HG03196 (cell line): ENCODE results near the gene RIN3.
A peak's percentile ranks its signal among the peaks of the same experiment; 100 is the strongest.

Experiments used
- ATAC-seq: cut with Tn5 transposase; IDR thresholded peaks from one replicate; pipeline ENCODE4 v1.9.1; 2021; ENCODE audit not compliant: unreplicated experiment

Gene RIN3

DNA sequence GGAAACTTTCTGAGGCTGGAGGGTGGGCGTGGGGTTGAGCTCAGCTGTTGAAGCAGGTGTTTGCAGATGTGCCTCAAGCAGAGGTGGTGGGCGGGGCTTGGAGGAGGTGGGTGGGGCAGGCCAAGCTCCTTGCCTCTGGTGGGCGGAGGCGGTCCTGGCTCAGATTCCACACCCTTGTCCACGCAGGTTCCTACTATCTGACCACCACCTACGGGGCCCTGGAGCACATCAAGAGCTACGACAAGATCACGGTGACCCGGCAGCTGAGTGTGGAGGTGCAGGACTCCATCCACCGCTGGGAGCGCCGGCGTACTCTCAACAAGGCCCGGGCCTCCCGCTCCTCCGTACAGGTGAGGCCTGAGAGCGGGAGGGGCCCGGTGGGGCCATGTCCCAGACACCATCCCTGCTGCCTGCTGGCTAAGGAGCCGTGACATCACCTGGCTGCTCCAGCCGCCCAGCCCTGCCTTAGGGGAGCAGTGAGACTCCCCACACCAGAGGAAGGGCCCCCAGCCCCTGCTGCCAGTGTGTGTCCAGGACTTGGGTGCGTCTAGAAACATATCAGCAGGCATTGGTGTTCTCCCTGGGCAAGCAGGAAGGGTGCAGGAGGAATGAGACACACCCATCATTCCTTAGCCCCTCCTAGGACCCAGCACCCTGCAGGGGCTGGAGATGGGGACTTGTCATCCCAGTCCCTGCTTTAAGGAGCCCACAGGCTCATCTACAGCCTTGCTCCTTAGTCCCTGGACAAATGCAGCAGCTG, 171.4 kb downstream of the RIN3 start:
- no peak for ATAC-seq

DNA sequence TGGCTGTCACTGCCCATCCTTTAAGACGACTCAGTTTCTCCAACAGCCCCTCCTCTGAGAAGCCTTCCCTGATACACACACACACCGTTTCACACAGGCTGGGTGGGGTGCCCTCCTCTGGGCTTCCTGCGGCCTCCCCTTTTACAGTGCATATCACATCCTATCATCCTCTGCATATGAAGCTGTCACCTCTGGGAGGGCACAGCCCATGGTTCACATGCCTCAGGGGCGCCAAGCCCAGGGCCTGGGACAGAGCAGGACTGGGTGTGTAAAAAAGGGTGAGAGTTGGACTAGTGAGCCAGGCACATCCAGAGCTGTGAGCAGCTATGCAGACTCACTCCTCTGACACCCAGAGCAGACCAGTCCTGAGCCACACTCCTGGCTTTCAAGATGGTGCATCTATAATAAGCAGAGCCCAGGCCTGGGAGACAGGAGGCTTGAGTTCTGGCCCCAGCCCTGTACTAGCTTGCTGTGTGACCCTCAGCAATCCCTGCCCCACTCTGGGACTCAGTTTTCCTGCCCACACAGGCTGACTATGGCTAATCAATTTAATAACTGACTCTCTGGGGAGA, 172.3 kb downstream of the RIN3 start:
- ATAC-seq, result no peak

DNA sequence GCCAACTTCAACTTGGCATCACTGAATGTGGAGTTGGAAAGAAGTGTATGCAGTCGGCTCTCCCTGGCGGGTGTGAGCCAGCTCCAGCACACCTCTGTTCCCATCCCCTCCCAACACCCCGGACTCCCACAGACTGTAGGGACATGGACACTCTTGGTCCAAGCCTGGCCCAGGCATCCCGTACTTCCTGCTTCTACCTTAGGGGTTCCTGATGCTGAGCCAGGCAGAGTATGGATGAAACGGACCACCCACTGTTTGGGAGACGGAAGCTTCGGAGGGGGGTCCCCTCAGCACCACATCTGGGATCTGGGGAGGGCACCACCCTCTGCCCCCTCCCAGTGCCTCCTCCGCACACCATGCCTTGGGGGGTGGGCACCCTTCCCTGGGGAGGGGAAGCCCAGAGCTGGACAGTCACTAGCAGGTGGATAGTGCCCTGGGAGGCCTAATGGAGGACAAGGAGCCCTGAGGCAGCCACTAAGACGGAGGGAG, 172.9 kb downstream of the RIN3 start:
- no peak for ATAC-seq

DNA sequence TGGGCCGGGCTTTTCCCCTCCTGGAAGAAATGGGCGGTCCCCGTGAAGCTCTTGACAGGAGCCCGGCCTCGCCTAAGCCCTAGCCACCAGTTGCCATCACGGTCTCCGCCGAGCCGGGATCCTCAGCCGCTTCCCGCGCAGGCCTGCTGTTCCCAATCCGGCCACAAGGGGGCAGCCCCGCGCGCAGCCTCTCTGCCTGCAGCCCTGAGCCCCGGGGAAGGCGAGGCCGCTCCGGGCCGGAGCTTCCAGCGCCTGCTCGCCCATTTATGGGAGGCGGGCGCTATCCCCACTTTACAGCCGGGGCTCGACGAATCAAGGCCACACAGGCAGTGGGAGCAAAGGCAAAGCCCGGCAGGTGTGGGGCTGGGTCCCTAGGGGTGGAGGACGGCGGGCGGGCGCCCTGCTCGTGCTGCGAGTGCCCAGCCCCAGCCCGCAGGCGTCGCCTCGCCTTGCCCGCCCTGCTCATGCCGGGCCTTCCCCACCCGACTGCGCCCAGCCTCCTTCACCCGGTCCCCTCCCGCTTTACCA, 173.4 kb downstream of the RIN3 start:
- no peak for ATAC-seq

DNA sequence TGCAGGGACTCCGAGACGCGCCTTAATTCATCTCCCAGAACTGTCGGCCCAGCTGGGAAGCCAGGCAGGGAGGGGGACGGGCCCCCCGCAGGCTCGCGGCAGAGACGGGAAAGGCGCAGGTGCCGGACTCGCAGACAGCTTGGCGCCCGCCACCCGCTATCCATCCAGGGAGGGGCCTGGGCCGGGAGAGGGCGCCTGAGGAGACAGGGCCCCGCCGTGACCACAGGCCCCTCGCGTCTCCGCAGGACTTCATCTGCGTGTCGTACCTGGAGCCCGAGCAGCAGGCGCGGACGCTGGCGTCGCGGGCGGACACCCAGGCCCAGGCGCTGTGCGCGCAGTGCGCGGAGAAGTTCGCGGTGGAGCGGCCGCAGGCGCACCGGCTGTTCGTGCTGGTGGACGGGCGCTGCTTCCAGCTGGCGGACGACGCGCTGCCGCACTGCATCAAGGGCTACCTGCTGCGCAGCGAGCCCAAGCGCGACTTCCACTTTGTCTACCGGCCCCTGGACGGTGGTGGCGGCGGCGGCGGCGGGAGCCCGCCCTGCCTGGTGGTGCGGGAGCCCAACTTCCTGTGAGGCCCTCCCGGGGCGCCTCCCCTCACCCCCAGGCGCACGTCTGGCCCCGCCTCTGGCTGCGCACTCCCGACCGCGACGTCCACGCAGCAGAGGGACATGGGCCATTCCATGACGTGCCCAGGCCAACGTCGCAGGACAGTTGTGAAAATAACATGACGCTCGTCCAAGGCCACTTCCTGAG, 174.3 kb downstream of the RIN3 start:
- no peak for ATAC-seq

DNA sequence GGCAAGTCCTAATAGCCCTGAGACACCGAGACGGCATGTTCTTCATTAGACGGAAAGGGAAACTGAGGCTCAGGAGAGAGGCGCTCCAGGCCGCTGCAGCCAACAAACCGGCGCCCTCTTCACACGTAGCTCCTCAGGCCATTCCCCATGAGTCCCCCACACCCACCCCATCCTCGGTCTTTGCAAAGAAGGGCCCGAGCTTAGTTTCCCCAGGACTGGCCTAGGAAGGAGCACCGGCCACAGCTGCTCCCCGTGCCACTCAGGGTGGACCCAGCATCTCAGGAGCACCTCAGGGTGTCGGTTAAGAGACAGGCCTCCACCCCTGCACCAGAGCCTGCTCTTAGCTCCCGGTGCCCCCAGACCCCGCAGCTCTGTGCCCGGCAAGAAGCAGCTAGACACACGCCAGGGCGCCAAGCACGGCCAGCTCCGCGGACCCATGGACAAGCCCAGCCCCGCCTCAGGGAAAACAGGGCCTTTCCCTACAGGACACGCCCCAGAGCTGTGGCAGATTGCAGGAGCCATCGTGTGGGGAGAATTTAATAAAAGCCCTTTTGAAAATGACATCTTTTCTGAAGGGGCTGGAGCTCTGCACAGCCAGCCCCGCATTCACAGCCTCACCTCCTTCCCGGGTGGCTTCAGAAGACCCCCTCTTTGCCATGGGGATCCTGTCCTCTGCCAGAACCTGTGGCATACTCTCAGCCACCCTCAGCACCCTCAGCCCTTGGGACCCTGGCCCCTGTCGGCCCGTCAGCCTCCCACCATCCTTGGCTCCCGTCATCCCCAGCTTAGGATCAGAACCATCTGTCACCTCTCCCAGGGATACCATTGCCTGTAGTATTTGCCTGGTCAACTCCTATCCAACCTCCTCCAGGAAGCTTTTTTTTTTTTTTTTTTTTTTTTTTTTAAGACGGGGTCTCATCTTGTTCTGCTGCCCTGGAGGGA, 175.1 kb downstream of the RIN3 start:
- ATAC-seq, result no peak

DNA sequence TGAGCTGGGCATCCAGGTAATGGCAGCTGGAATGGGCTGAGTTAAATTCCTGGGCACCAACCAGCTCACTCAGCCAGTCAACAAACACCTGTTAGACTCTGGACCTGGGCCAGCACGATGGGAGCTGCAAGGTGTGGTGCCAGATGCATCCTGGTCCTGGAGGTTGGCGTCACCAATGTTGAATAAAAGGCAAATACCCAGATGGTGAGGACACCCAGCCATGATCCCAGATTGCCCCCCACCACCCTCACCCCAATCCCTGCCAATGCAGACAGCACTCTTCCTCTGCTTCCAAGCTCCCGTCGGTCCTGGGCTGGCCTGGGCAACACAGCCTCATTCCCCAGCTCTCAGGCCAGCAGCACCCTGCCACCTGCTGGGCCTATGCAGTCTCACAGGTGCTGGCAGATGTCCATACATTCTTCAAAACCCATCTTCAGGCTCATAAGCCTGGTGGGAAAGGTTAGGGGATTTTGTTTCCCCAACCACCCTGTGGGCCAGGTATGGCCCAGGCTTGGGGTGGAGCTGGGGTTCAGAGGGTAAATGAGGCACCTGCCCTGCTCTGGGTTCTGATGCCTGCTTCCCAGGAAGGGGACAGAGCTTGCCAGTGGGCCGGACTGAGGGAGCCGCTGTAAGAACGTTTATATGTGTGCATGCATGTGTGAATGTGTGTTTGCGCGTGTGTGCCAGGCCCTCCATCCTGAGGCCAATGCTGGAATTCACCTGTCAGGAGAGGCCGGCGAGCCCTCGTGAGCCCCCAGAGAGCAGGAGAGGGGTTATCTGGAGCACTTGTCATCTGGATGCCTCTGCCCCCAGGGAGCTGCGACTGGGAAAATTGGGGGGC, 176.8 kb downstream of the RIN3 start:
- no peak for ATAC-seq

DNA sequence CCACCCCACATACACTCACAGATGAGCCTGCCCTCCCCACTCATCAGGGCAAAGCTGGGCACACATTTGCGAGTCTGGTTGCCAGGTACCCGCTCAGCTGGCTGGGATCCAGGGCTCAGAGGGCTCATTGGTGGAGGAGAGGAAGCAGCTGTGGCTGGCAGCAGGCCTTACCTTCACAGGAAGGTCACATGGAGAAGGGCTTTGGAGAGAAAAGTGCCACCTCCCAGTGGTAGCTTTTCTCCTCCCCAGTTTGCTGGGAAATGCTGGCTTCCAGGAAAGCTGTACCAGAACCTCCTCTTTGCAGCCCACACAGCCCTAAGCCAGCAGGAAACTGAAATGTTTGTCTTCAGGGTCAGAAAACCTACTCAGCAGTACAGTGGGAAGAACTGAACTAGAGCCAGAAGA, 179.2 kb downstream of the RIN3 start:
- ATAC-seq, result no peak

DNA sequence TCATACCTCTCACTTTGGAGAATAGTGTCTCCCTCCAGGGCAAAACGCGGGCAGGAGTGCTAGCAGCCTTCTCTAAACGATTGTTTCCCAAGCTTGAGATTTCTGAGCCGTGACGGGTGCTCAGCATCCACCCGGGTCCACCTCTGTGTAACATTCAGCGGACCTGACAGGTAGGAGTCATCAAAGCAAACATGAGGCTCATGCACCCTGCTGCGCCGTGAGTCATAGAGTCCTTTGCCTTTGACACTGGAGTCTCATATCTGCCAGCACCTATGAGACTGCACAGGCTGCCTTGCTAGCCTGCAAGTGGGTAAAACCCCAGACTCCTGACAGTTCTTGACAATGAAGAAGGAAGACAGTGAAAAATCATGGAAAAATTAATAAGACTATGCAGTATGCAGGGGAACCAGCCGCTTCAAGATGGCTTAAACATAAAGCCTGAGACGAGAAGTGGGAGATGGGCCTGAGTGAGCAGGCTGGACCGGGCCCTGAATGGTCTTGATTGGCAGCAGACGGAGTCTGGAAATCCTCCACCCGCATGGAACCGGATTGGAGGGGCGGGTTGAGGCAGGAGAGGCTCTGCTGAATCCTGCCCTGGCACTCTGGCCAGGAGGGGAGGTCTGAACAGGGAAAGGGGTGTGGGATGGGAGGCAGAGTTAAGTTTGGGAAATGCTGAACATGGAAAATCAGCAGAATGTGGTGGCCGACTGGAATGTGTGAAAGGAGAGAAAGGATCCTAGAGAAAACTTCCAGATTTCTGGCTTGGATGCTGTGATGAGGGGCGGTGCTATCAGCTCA, 180.6 kb downstream of the RIN3 start:
- no peak for ATAC-seq

DNA sequence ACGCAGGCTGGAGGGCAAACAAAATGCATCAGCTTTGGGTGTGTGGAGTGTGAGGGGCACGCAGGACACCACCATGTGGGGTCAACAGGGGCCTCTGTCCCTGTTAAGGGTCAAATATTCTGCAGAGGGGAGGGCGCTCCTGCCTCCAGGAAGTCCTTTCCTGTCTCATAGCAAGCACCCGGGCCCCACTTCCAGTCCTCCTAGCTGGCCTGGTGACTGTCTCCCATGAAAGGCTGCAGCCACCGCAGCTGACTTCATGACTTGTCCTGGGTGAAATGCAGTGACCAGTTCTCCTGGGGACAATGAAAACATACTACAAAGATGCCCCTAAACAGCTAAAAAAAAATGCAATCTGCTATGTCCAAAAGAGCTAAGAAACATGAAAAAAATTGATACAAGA, 181.2 kb downstream of the RIN3 start:
- ATAC-seq, result no peak

DNA sequence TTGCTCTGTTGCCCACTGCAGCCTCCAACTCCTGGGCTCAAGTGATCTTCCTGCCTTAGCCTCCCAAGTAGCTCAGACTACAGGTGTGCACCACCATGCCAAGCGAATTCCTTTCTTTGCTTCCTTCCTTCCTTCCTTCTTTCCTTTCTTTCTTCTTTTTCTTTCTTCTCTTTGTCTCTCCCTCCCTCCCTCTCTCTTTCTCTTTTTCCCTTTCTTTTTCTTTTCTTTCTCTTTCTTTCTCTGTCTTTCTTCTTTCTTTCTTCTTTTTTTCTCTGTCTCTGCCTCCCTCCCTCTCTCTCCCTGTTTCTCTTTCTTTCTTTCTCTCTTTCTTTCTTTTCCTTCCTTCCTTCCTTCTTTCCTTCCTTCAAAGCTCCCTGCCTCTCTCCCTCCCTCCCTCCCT, 182.0 kb downstream of the RIN3 start:
- no peak for ATAC-seq

DNA sequence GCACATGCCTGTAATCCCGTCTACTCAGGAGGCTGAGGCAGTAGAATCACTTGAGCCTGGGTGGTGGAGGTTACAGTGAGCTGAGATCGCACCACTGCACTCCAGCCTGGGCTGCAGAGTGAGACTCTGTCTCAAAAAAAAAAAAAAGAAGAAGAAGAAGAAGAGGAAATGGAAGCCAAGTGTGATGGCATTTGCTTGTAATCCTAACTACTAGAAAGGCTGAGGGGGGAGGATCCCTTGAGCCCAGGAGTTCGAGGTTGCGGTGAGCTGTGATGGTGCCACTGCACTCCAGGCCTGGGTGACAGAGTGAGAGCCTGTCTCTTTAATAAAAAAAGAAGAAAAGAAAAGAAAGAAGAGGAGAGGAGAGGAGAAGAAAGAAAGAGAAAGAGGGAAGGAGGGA, 182.8 kb downstream of the RIN3 start:
- no peak for ATAC-seq

DNA sequence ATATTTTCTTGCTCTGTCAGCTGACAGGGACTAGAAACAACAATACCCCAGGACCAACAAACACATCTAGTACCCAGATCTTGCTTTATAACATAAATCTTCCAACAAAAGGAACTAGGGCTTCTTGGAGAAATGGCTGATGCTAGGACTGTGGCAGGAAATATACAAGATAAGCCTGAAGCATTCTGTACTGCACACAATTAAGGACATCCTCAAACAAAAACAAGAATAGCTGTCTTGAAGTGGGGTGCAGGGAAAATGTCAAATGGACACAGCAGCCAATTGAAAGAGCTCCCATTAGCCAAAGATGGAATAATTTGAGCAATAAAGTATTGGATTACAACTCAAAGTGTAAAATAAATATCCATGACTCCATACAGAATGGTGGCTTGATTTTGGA, 184.8 kb downstream of the RIN3 start:
- no peak for ATAC-seq

DNA sequence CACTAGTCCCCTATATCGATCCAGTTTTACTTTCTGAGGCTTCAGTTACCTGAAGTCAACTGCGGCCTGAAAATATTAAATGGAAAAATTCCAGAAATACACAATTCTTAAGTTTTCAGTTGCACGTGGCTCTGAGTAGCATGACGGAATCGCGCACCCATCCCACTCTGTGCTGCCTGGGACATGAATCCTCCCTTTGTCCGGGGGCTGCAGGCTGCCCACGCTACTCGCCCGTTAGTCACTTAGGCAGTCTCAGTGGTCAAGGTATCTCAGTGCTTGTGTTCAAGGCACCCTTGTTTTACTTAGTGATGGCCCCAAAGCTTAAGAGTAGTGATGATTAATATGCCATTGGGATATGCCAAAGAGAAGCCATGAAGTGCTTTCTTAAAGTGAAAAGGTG, 188.2 kb downstream of the RIN3 start:
- no peak for ATAC-seq

DNA sequence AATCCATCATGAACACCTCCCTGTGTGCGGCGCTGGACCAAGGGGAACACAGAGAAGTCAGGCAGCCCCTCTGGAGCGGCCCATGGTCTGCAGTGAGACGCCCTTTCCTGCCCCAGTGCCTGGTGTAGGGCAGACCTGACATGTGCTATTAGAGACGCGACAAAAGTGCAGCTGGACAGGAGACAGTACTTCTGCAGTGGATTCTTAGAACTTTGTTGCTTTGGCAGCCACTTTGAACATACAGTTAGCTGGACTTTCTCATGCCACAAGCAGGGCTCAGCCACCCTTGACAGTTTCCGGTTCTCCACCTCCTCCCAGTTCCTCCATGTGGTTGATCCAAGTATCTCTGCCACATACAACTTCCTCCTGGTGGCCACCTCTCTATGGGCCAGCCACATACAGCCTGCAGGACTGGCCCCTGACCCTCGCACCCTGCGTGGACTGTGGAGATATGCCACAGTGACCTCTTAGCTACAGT, 188.9 kb downstream of the RIN3 start:
- ATAC-seq, result no peak

DNA sequence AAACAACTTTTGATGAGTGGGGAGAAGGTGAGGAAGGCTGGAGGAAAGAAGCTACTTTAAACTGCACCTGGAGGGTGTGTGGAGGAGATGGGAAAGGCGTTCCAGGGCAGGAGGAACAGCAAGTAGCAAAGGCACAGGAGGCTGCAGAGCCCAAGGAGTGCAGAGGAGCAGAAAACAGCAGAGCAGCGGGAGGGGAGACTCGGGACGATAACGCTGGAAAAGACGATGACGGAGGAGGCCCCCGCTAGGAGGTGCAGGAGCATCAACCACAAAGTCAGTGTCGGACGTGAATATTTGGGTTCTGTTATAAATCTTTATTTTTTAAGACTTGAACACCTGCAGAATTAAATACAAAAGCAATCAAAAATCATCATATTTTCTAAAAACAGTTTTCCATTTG, 189.9 kb downstream of the RIN3 start:
- no peak for ATAC-seq

DNA sequence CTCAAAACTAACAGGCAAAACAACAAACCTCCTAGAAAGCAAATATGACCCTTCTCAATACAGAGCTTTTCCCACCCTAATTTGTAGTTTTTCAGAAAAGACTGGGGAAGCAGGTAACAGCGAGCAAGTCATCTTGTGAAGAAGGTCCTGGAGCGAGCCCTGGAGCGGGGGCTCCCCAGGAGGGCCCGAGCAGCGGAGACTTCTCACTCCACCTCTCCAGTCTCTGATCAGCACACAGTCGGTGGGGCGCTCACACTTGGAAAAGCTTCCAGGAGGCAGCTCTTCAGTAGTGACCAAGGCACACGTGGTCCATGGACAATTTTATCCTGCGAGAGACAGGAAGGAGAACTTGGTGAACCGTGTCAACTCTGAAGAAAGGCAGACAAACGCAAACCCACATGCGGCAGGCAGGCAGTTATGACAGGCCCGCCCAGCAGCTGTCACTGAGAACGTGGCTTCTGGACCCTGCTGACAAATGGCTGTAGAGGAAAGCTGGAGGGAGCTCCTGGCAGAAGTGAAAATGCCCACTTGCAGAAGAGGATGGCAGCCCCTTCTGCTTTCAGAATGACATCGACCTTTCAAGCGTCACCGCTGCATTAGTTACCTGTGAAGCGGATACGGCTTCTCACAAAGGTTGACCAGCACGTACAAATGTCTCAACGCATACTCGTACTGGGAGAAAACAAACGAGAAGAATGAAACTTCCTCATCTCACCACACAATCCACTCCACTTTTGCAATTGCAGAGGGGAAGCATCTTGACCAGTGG, 190.6 kb downstream of the RIN3 start:
- ATAC-seq, result peak; percentile 97

DNA sequence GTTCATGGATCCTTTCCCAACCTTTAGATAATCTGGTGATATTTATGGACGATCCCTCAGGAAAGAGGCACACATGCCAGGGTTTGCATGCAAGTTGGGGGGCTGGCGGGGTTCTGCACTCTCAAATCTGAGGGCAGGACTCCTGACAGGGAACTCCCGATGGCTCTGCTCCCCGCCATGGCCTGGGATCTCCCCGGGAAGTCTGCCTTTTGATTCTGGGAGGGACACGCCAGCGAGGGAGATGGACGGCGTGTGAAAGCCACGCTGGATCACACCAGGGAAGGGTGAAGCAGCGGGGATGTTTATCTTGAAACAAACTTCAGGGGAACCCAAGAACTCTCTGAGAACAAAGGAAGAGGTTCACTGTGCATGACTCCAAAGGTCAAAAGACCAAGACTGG, 191.2 kb downstream of the RIN3 start:
- no peak for ATAC-seq
